ENCODE measurements around the gene FAM193A.
"Not testable (repeated sequence)": the region's sequence is repeated elsewhere in the genome, so short reads cannot be mapped to it uniquely, and the experiment has no call there.

FAM193A gene

DNA sequence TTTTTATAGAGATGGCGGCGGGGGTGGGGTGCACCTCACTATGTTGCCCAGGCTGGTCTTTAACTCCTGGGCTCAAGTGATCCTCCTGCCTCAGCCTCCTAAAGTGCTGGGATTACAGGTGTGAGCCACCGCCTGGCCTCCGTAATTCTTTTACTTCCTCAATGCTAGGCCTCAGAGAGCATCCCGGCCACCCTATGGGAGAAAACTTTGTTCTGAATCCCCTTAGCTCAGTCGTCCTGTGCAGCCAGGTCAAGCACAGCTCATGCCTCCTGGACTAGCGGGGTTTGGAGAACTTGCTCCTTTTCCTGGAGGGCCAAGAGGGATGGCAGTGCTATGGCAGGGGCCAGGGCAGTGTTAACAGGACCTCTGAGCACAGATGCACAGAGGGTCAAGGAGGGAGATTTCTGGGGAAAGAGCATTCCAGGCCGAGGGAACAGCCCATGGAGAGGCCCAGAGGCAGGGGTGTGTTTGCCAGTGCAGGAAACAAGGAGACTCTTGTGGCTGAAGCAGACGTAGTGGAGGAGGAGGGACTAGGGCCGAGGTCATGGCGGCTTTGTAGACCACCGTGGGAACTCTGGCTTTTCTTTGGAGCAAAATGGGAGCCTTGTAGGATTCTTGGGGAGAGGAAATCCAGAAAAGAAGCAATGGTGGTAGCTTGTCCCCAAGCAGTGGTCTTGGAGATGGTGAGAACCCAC is 229.5 kb downstream of the FAM193A start:
- in situ Hi-C loops (cut with HindIII; ENCODE audit: low sequenced_read_pairs) = no loop called here

DNA sequence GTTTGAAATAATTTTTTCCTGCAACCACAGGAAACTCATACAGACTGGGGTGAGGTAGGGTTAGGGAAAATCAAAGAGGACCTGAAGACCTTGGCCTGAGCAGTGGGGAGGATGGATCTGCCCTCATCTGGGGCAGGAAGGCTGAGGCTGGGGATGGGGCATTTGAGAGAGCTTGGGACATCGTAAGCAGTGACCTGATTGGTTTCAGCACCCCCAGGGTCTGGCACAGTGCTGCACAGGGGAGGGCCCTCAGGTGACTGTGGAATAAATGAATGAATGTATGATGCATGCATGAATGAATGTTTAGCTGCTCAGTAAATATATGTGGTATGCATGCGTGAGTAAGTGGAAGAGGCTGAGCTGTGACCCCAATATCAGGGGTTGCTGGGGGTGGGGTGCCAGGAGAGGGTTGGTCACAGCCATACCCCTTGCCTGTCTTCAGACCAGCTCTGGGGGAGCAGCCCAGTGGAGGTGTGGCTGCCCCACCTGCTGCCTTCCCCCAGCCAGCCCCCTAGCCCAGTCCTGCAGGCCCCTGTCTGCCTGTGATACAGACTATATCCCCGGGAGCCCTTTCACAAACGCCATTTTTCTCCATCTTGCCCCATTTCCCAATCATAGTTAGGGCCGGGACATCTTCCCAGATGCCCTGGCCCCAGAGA is 230.7 kb downstream of the FAM193A start:
- in situ Hi-C loops (cut with HindIII; ENCODE audit: low sequenced_read_pairs) = no loop called here

DNA sequence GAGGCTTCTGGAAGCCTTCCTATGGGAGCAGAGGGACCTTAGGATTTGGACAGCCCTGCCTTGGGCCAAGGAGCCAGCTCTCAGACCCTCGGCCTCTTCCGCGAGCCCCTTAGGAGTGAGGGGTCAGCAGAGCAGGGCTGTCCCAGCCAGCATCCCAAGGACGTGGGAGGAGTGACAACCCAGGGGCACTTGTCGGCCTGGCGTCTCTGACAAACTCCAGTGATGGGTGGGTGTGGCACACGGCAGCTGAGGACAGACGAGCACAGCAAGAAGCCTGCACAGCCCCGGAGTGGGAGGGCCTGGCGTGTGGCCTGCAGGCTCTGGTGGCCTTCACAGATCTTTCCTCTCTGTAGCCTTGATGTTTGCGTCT is 231.2 kb downstream of the FAM193A start:
- in situ Hi-C loops (cut with HindIII; ENCODE audit: low sequenced_read_pairs) = no loop called here

GRCh38 chr4:2768124-2768523 is 231.7 kb downstream of the FAM193A start:
- in situ Hi-C loops (cut with HindIII; ENCODE audit: low sequenced_read_pairs) = no loop called here

- in situ Hi-C loops (cut with HindIII; ENCODE audit: low sequenced_read_pairs) = no loop called here
These were observed 232.5 kb downstream of the FAM193A start for GRCh38 chr4:2768921-2769336.

DNA sequence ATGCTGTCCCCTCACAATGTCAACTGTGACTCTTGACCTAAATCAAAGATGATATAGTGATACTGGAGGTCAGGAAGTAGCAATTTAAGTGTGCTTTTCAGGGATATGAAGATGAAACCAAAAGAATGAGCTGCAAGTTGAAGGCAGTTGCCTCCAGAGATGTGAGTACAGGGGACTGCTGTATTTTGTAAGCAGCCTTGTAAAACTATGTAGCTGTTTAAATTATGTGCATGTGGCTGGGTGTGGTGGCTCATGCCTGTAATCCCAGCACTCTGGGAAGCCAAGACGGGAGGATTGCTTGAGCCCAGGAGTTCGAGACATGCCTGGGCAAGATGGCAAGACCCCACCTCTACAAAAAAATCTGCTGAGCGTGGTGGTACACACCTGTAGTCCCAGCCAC is 234.8 kb downstream of the FAM193A start:
- in situ Hi-C loops (cut with HindIII; ENCODE audit: low sequenced_read_pairs) = no loop called here

GRCh38 chr4:2780643-2781042 is 244.2 kb downstream of the FAM193A start:
- in situ Hi-C loops (cut with HindIII; ENCODE audit: low sequenced_read_pairs) = not testable (repeated sequence)

DNA sequence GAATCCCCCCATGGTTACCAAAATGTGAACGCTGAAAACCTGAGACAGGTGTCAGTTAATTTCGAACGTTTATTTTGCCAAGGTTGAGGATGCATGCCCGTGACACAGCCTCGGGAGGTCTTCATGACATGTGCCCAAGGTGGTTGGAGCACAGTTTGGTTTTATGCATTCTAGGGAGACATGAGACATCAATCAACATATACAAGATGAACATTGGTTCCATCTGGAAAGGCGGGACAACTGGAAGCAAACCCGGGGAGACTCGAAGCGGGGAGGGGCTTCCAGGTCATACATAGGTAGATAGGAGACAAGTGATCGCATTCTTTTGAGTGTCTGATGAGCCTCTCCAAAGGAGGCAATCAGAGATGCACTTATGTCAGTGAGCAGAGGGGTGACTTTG is 245.5 kb downstream of the FAM193A start:
- in situ Hi-C loops (cut with HindIII; ENCODE audit: low sequenced_read_pairs) = no loop called here

All from DLD1 (cell line).